ENCODE results near the gene TST. TPM values are rescaled to one million over a fixed set of nuclear protein-coding genes. Genes with fewer than 3 reads are reported as not detected.
A peak's percentile ranks its signal among the peaks of the same experiment; 100 is the strongest.

Gene TST
- total and polyA plus RNA-seq, 11 donors = 35.8 to 143 (median 58.1) TPM

DNA sequence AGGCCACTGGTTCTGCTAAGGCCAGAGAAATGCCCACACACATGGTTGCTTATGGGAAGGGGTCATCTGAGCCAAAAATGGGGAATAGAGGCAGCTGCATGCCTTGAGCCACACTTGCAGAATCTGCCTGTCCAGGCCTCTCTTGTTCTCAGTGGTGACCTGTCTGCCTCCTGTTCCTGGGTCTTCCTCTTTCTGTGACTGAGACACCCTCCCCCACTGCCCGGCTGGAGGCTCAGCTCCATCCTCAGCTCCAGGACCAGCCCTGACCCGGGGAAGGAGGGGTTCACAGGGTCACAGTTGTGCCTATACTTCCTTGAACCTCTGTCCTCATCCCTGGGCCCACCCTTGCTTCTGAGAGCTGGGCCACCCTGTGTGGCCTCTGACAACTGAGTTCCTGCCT is 53.6 kb downstream of the TST start:
- intact Hi-C loops (cut with DNase I) = loop anchor here in 1 of 10 donors (10.0 kb wide), 1 partner anchor 59 kb away; no protein-coding TSS in a partner anchor
- DNase-seq (no peak), ATAC-seq (peak in 1 of 4 donors; percentile 45)
- 55 to 69% (median 68%) methylated on average over 2 of the region's 2 CpGs for WGBS, 4 donors
- Histone ChIP-seq H3K27me3 (peaks cover 0 to 18% (median 2%) of the 10 kb centered on the region in 9 donors), H3K9me3 (no peaks in the 10 kb centered on the region), H3K36me3 (no peaks in the 10 kb centered on the region), H3K27ac (no peak overlapping the region), H3K4me3 (no peak overlapping the region), H3K4me1 (no peaks in the 10 kb centered on the region)
- TF ChIP-seq POLR2A (IDR thresholded peaks at IDR 0.05) = no peak
- TF ChIP-seq, protein P1, sequence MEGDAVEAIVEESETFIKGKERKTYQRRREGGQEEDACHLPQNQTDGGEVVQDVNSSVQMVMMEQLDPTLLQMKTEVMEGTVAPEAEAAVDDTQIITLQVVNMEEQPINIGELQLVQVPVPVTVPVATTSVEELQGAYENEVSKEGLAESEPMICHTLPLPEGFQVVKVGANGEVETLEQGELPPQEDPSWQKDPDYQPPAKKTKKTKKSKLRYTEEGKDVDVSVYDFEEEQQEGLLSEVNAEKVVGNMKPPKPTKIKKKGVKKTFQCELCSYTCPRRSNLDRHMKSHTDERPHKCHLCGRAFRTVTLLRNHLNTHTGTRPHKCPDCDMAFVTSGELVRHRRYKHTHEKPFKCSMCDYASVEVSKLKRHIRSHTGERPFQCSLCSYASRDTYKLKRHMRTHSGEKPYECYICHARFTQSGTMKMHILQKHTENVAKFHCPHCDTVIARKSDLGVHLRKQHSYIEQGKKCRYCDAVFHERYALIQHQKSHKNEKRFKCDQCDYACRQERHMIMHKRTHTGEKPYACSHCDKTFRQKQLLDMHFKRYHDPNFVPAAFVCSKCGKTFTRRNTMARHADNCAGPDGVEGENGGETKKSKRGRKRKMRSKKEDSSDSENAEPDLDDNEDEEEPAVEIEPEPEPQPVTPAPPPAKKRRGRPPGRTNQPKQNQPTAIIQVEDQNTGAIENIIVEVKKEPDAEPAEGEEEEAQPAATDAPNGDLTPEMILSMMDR (IDR thresholded peaks at IDR 0.05) = no peak

GRCh38 chr22:36964106-36964505 is 55.1 kb downstream of the TST start:
- no peak overlapping the region for H3K27ac ChIP-seq
- no peaks in the 10 kb centered on the region for H3K9me3 ChIP-seq
- DNase-seq (no peak), ATAC-seq (no peak)
- no peak for TF ChIP-seq POLR2A (IDR thresholded peaks at IDR 0.05)
- TF ChIP-seq, protein P1 (IDR thresholded peaks at IDR 0.05) = no peak
- H3K4me3 ChIP-seq = no peak overlapping the region
- intact Hi-C loops (cut with DNase I) = loop anchor here in 1 of 10 donors (10.0 kb wide), 1 partner anchor 61 kb away; no protein-coding TSS in a partner anchor
- H3K4me1 ChIP-seq = no peaks in the 10 kb centered on the region
- H3K36me3 ChIP-seq = no peaks in the 10 kb centered on the region
- peaks cover 0 to 23% (median 3%) of the 10 kb centered on the region in 9 donors for H3K27me3 ChIP-seq

- H3K4me3 ChIP-seq = no peak overlapping the region
- no peak overlapping the region for H3K27ac ChIP-seq
- DNase-seq (no peak), ATAC-seq (no peak)
- TF ChIP-seq, protein P1 (IDR thresholded peaks at IDR 0.05) = no peak
- TF ChIP-seq POLR2A (IDR thresholded peaks at IDR 0.05) = no peak
- H3K4me1 ChIP-seq = no peaks in the 10 kb centered on the region
- H3K27me3 ChIP-seq = peaks cover 0 to 23% (median 3%) of the 10 kb centered on the region in 9 donors
- intact Hi-C loops (cut with DNase I) = loop anchor here in 1 of 10 donors (10.0 kb wide), 1 partner anchor 61 kb away; no protein-coding TSS in a partner anchor
- 50 to 58% (median 54%) methylated on average over 2 of the region's 2 CpGs for WGBS, 4 donors
- H3K9me3 ChIP-seq = no peaks in the 10 kb centered on the region
- no peaks in the 10 kb centered on the region for H3K36me3 ChIP-seq
These were observed 55.9 kb downstream of the TST start for GRCh38 chr22:36963302-36963701.

- peaks cover 0 to 23% (median 3%) of the 10 kb centered on the region in 9 donors for H3K27me3 ChIP-seq
- H3K4me3 ChIP-seq = no peak overlapping the region
- intact Hi-C loops (cut with DNase I) = loop anchor here in 1 of 10 donors (10.0 kb wide), 1 partner anchor 63 kb away; no protein-coding TSS in a partner anchor
- no peak for TF ChIP-seq POLR2A (IDR thresholded peaks at IDR 0.05)
- TF ChIP-seq, protein P1 (IDR thresholded peaks at IDR 0.05) = no peak
- WGBS, 4 donors = 60 to 69% (median 67%) methylated on average over 3 of the region's 3 CpGs
- DNase-seq (no peak), ATAC-seq (no peak)
- no peaks in the 10 kb centered on the region for H3K4me1 ChIP-seq
- H3K36me3 ChIP-seq = no peaks in the 10 kb centered on the region
- no peak overlapping the region for H3K27ac ChIP-seq
- H3K9me3 ChIP-seq = peaks cover 0 to under 1% (median 0%) of the 10 kb centered on the region in 12 donors
These were observed 57.6 kb downstream of the TST start for GRCh38 chr22:36961626-36962025.

Other genes starting within 250 kb of the TST start
- gene IFT27, start 243.3 kb downstream of the TST start, total RNA-seq = 10 to 100 TPM; 18.9 to 33.8 (median 25.8) TPM
- 10 to 100 TPM; 18.4 to 36.7 TPM for gene IFT27, start 243.3 kb downstream of the TST start, polyA plus RNA-seq
- gene PVALB, start 202.4 kb downstream of the TST start, total RNA-seq = not detected
- gene PVALB, start 202.4 kb downstream of the TST start, polyA plus RNA-seq = not detected
- gene NCF4, start 158.4 kb downstream of the TST start, total RNA-seq = 10 to 100 TPM in 2 of 9 donors, 1 to 10 TPM in 7; 1.9 to 33.3 (median 4.5) TPM
- 1 to 10 TPM; 3.4 to 5.9 TPM for gene NCF4, start 158.4 kb downstream of the TST start, polyA plus RNA-seq
- 10 to 100 TPM in 1 of 9 donors, 1 to 10 TPM in 8; 1.5 to 39.4 (median 2.3) TPM for gene CSF2RB, start 105.8 kb downstream of the TST start, total RNA-seq
- 1 to 10 TPM in 1 of 2 donors, under 1 TPM in 1; 0.69 to 1.4 TPM for gene CSF2RB, start 105.8 kb downstream of the TST start, polyA plus RNA-seq
- gene MPST, start 295 bp upstream of the TST start, total RNA-seq = 100 to 1,000 TPM in 2 of 9 donors, 10 to 100 TPM in 7; 27.5 to 157 (median 52.9) TPM
- 100 to 1,000 TPM; 133 to 134 TPM for gene MPST, start 295 bp upstream of the TST start, polyA plus RNA-seq
- gene KCTD17, start 32.3 kb upstream of the TST start, total RNA-seq = 10 to 100 TPM; 10.8 to 62.0 (median 17.3) TPM
- gene KCTD17, start 32.3 kb upstream of the TST start, polyA plus RNA-seq = 10 to 100 TPM; 17.1 to 27.3 TPM
- under 1 TPM in 1 of 9 donors, not detected in 8; 0.91 TPM for gene TMPRSS6, start 90.3 kb upstream of the TST start, total RNA-seq
- not detected for gene TMPRSS6, start 90.3 kb upstream of the TST start, polyA plus RNA-seq
- 1 to 10 TPM in 2 of 9 donors, under 1 TPM in 6, not detected in 1; 0.09 to 8.7 (median 0.38) TPM for gene IL2RB, start 130.5 kb upstream of the TST start, total RNA-seq
- under 1 TPM; 0.24 to 0.38 TPM for gene IL2RB, start 130.5 kb upstream of the TST start, polyA plus RNA-seq
- gene C1QTNF6, start 168.8 kb upstream of the TST start, total RNA-seq = 10 to 100 TPM in 1 of 9 donors, 1 to 10 TPM in 6, under 1 TPM in 2; 0.31 to 11.9 (median 1.4) TPM
- gene C1QTNF6, start 168.8 kb upstream of the TST start, polyA plus RNA-seq = 1 to 10 TPM in 1 of 2 donors, under 1 TPM in 1; 0.99 to 3.0 TPM
- gene SSTR3, start 193.0 kb upstream of the TST start, total RNA-seq = under 1 TPM in 1 of 9 donors, not detected in 8; 0.07 TPM
- not detected for gene SSTR3, start 193.0 kb upstream of the TST start, polyA plus RNA-seq
- 10 to 100 TPM in 2 of 9 donors, 1 to 10 TPM in 7; 1.4 to 60.5 (median 3.8) TPM for gene RAC2, start 224.8 kb upstream of the TST start, total RNA-seq
- gene RAC2, start 224.8 kb upstream of the TST start, polyA plus RNA-seq = 1 to 10 TPM; 1.3 to 4.6 TPM

Data from heart left ventricle (tissue), 16 donors.